GM21528 (cell line): ENCODE data around the gene ZNF568.
A peak's percentile ranks its signal among the peaks of the same experiment; 100 is the strongest.

ENCODE experiments used
- ATAC-seq: cut with Tn5 transposase; IDR thresholded peaks from one replicate; pipeline ENCODE4 v1.9.1; 2021; ENCODE audit warnings: mild to moderate bottlenecking, moderate library complexity; ENCODE audit not compliant: unreplicated experiment, low FRiP score

The ZNF568 gene

GRCh38 chr19:36915992-36916830 lies at the start of gene ZNF568, which contains the start of gene ZNF829:
Gene ZNF568, plus strand, starts transcription at chr19:36916332. Its CDS starts 6,439 bp downstream, at chr19:36922771.
Gene ZNF829, minus strand, starts transcription at chr19:36916291. Its CDS starts 1,124 bp downstream, at chr19:36915167.
- peak; percentile 95 for ATAC-seq

GRCh38 chr19:36876993-36877938 lies 38.9 kb upstream of the ZNF568 start:
- no peak for ATAC-seq

- ATAC-seq, result no peak
These were observed 24.3 kb upstream of the ZNF568 start for GRCh38 chr19:36891768-36892357.

- no peak for ATAC-seq
These were observed 21.2 kb upstream of the ZNF568 start for GRCh38 chr19:36894849-36895383.

GRCh38 chr19:36898422-36898821 lies 17.7 kb upstream of the ZNF568 start:
- no peak for ATAC-seq

- no peak for ATAC-seq
These were observed 859 bp downstream of the ZNF568 start for GRCh38 chr19:36916991-36917390.

- no peak for ATAC-seq
These were observed 2.0 kb downstream of the ZNF568 start for GRCh38 chr19:36918090-36918489.

- no peak for ATAC-seq
These were observed 15.6 kb downstream of the ZNF568 start for GRCh38 chr19:36931684-36932083.

- ATAC-seq, result no peak
These were observed 23.0 kb downstream of the ZNF568 start for GRCh38 chr19:36939153-36939552.

- no peak for ATAC-seq
These were observed 34.4 kb downstream of the ZNF568 start for GRCh38 chr19:36950335-36951119.

GRCh38 chr19:36962346-36962745 lies 46.2 kb downstream of the ZNF568 start:
- no peak for ATAC-seq

- ATAC-seq, result no peak
These were observed 47.1 kb downstream of the ZNF568 start for GRCh38 chr19:36963280-36963679.

- ATAC-seq, result no peak
These were observed 56.4 kb downstream of the ZNF568 start for GRCh38 chr19:36972571-36972970.

- ATAC-seq, result peak; percentile 68
These were observed 57.1 kb downstream of the ZNF568 start for GRCh38 chr19:36973021-36973843.

- ATAC-seq, result no peak
These were observed 57.7 kb downstream of the ZNF568 start for GRCh38 chr19:36973844-36974195.

GRCh38 chr19:36986131-36986530 lies 70.0 kb downstream of the ZNF568 start:
- ATAC-seq, result no peak

GRCh38 chr19:36986601-36987000 lies 70.5 kb downstream of the ZNF568 start:
- ATAC-seq, result no peak

- ATAC-seq, result no peak
These were observed 71.0 kb downstream of the ZNF568 start for GRCh38 chr19:36987091-36987490.
